AG04449 (cell line): Measurements from ENCODE around the gene MRPL43.

Experiments used
- CTCF ChIA-PET: fragments of 350-600 bp; formaldehyde crosslinking; extraction: SDS; loops from one replicate; lab custom pipeline; 2021; ENCODE audit warnings: antibody characterized with exemption; lab: Yijun Ruan, JAX
- POLR2A ChIA-PET: fragments of 400-600, 350-600 bp; formaldehyde crosslinking; extraction: SDS; loops from one replicate; lab custom pipeline; 2020; ENCODE audit warnings: antibody characterized with exemption, inconsistent platforms; lab: Yijun Ruan, JAX
- DNase-seq: peaks from one replicate; pipeline ENCODE4 v3.0.0-alpha.2; 2010; ENCODE audit warnings: low read depth, low spot score
- H3K4me3 ChIP-seq: 2 replicates; pipeline ENCODE4 v1.5.1; 2011; ENCODE audit warnings: low read depth, mild to moderate bottlenecking, control low read depth, low read length
- TF ChIP-seq, protein P1 (sequence below): IDR thresholded peaks from one replicate; pipeline ENCODE4 v1.5.1; 2011; ENCODE audit warnings: mild to moderate bottlenecking, moderate library complexity, low read length, control low read depth, inconsistent platforms; ENCODE audit not compliant: insufficient read depth; ENCODE audit errors: missing control alignments

MRPL43 gene

DNA sequence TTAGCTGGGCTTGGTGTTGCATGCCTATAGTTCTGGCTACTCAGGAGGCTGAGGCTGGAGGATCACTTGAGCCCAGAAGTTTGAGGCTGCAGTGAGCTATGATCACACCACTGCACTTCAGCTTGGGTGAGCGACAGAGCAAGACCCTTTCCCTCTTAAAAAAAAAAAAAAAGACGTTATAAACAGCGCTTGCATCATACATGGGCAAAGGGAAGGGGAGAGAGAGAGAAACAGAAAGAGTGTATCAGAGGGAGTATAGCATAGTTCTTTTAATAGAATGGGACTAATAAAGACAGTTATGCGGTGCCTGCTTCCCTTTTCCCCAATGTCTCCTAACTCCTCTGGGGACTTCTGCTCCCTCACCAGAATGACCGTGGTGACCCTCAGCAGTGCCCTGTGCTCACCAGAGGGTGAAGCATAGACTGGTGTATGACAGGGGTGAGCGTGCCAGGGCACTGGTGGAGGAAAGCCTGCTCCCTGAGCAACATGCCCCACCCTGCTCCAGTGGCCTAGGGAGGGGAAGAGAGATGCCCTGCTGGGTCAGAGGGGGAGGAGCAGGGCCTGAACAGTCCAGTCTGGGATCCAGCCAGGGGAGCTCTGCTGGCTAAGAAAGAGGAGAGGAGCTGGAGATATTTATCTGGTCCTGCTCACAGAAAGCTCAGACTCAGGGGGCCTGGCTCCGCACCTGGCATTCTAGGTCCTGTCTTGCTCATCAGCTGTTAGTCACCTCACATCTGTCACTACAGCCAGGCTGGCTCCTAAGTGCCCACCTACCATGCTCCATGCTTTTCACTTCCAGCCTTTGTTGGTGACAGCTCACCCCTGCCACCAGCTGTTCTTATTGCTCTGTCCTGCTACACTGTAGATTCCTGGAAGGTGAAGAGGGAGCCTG is 41.4 kb upstream of the MRPL43 start:
- ChIA-PET POLR2A (interaction anchor here (0.9 kb wide), 1 partner anchor 27 kb away, joined by 3 read pairs; no protein-coding TSS in a partner anchor), CTCF (interaction anchor here (1.3 to 35.4 kb wide), 5 partner anchors 12 to 34 kb away, joined by 5 to 1481 read pairs (median 242); partner anchors contain the start of genes KAZALD1, LZTS2, MRPL43 and TWNK)
- DNase-seq: no peak
- TF ChIP-seq, protein P1, sequence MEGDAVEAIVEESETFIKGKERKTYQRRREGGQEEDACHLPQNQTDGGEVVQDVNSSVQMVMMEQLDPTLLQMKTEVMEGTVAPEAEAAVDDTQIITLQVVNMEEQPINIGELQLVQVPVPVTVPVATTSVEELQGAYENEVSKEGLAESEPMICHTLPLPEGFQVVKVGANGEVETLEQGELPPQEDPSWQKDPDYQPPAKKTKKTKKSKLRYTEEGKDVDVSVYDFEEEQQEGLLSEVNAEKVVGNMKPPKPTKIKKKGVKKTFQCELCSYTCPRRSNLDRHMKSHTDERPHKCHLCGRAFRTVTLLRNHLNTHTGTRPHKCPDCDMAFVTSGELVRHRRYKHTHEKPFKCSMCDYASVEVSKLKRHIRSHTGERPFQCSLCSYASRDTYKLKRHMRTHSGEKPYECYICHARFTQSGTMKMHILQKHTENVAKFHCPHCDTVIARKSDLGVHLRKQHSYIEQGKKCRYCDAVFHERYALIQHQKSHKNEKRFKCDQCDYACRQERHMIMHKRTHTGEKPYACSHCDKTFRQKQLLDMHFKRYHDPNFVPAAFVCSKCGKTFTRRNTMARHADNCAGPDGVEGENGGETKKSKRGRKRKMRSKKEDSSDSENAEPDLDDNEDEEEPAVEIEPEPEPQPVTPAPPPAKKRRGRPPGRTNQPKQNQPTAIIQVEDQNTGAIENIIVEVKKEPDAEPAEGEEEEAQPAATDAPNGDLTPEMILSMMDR: no peak
- H3K4me3 ChIP-seq: no peak overlapping the region

DNA sequence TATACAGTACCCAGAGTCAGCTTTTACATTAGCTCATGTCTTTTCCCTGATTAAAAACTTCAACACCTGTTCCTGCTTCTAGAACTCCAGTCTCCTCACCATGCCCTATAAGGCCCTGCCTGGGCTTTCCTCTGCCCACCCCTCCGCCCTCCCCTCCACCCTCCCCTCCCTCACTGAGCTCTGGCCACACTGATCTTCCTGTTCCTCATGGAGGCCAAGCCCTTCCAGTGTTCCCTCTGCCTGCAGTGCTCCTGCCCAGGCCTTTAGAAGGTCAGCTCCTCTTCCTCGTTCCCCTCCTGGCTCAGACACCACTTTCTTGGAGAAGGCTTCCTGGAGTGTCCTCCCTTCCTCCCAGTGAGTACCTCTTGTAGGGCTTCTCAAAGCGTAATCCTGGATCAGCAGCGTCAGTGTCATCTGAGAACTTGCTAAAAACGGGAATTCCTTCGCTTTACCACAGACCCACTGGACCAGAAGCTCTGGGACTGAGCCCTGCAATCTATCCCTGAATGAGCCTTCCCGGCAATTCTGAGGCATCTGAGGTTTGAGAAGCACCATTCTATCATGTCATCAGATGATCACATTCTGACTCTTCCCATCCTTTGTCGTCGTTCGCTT is 39.9 kb upstream of the MRPL43 start:
- TF ChIP-seq, protein P1: no peak
- ChIA-PET CTCF (interaction anchor here (1.3 to 35.4 kb wide), 5 partner anchors 10 to 33 kb away, joined by 5 to 1481 read pairs (median 242); partner anchors contain the start of genes KAZALD1, LZTS2, MRPL43 and TWNK), POLR2A (no interaction called here)
- no peak for DNase-seq
- no peak overlapping the region for H3K4me3 ChIP-seq

DNA sequence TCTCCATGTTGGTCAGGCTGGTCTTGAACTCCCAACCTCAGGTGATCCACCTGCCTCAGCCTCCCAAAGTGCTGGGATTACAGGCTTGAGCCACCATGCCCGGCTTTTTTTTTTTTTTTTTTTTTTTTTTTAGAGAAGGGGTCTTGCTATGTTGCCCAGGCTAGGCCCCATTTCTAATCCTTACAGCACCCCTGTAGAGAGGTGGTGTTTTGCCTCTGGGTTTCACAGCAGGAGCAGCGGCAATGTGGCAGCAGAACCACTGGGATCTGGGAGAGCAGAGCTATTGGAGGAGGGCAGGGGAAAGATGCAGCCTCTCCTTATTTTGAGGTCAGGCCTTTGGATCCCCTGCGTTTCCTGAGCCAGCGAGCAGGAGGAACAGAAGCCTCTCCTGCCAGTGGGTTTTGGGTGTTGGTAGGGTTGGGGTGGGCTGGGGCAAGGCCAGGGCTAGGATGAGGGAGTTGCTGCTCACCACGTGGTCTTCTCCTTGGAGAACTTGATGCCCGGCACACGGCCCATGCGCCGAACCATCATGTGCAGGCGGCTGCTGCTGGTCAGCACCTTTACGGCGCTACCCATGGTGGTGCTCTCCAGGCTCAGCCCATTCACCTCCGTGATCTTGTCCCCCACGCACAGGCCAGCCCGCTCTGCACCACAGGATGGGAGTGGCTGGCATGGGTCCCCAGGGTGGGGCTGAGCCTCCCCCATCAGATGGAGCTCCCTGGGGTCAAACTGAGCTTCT is 35.8 kb upstream of the MRPL43 start:
- TF ChIP-seq, protein P1: no peak
- DNase-seq: no peak
- POLR2A ChIA-PET: no interaction called here
- CTCF ChIA-PET: interaction anchor here (0.6 to 35.4 kb wide), 6 partner anchors 9 to 654 kb away, joined by 3 to 1481 read pairs (median 4); partner anchors contain the start of gene KAZALD1
- no peak overlapping the region for H3K4me3 ChIP-seq

DNA sequence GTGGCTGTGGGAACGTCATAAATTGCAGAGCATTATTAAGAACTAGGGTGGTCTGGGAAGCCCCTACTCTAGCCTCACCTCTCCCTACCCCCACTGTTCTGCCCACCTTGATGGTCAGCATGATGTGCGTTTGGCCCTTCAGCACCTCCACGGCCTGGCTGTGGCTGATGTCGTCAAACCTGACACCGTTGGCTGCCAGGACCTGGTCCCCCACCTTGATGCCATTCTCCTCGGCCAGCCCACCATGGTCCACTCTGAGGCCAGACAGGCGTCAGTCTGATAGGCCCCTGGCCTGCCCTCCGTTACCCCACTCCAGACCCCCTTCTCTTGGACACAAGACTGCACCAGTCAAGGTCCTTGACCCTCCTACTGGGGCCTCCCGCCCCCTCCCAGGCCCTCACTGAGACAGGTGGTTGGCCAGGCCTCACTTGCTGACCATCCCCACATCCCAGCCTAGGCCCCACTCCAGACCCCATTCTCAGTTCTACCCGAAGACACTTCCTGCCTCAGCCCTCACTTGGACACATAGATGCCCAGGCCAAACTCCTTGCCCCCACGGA is 34.5 kb upstream of the MRPL43 start:
- ChIA-PET POLR2A (no interaction called here), CTCF (interaction anchor here (1.9 to 35.4 kb wide), 2 partner anchors 16 to 34 kb away, joined by 4 to 1481 read pairs; partner anchors contain the start of gene KAZALD1)
- TF ChIP-seq, protein P1: no peak
- H3K4me3 ChIP-seq: no peak overlapping the region
- no peak for DNase-seq

DNA sequence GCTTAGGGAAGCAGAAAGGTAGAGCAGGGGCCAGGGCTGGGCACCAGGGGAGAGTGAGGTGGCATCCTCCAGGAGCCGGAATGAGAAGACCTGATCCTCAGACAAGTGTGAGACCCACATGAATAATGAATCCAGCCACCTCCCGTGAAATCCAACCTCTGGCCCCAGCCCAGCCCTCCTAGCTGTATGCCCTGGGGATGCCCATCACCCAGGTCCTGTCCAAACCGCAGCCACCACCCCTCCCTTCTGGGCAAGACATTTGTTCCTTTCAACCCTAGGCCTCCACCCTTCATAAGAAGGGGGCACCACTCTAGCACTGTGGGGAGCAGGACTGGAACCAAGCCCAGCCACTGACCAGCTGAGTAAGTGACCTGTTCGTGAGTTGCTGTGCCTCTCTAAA is 33.9 kb upstream of the MRPL43 start:
- DNase-seq: no peak
- TF ChIP-seq, protein P1: no peak
- ChIA-PET CTCF (interaction anchor here (1.9 to 35.4 kb wide), 2 partner anchors 16 to 34 kb away, joined by 4 to 1481 read pairs; partner anchors contain the start of gene KAZALD1), POLR2A (no interaction called here)
- H3K4me3 ChIP-seq: no peak overlapping the region
